Muscle layer of duodenum (tissue), 2 donors: ENCODE data around the gene PRKX.
"Not testable (repeated sequence)": the region's sequence is repeated elsewhere in the genome, so short reads cannot be mapped to it uniquely, and the experiment has no call there.

Experiments
- H3K27ac ChIP-seq: one replicate; pipeline ENCODE4 v1.7.0; 2013; ENCODE audit warnings: mild to moderate bottlenecking, low read length
- H3K27me3 ChIP-seq: one replicate; pipeline ENCODE4 v1.7.0; 2013; ENCODE audit warnings: low read depth, mild to moderate bottlenecking, control low read depth, low read length
- H3K36me3 ChIP-seq, 2 donors: one replicate each; pipeline ENCODE4 v1.7.0; 2013; ENCODE audit warnings: low read length in 2 of 2, control low read depth in 1 of 2, mild to moderate bottlenecking in 1 of 2; ENCODE audit not compliant: insufficient read depth in 2 of 2, control insufficient read depth in 1 of 2
- H3K4me1 ChIP-seq, 2 donors: one replicate each; pipeline ENCODE4 v1.7.0; 2013; ENCODE audit warnings: low read length in 2 of 2, mild to moderate bottlenecking in 2 of 2, control low read depth in 1 of 2, moderate library complexity in 1 of 2; ENCODE audit not compliant: insufficient read depth in 2 of 2, control insufficient read depth in 1 of 2
- H3K4me3 ChIP-seq, 2 donors: one replicate each; pipeline ENCODE4 v1.7.0; 2013; ENCODE audit warnings: low read length in 2 of 2, low read depth in 1 of 2, mild to moderate bottlenecking in 1 of 2
- H3K9me3 ChIP-seq, 2 donors: one replicate each; pipeline ENCODE4 v1.7.0; 2013; ENCODE audit warnings: low read length in 2 of 2, control low read depth in 1 of 2, mild to moderate bottlenecking in 1 of 2; ENCODE audit not compliant: control insufficient read depth in 1 of 2
- donor health status: healthy.

The PRKX gene

DNA sequence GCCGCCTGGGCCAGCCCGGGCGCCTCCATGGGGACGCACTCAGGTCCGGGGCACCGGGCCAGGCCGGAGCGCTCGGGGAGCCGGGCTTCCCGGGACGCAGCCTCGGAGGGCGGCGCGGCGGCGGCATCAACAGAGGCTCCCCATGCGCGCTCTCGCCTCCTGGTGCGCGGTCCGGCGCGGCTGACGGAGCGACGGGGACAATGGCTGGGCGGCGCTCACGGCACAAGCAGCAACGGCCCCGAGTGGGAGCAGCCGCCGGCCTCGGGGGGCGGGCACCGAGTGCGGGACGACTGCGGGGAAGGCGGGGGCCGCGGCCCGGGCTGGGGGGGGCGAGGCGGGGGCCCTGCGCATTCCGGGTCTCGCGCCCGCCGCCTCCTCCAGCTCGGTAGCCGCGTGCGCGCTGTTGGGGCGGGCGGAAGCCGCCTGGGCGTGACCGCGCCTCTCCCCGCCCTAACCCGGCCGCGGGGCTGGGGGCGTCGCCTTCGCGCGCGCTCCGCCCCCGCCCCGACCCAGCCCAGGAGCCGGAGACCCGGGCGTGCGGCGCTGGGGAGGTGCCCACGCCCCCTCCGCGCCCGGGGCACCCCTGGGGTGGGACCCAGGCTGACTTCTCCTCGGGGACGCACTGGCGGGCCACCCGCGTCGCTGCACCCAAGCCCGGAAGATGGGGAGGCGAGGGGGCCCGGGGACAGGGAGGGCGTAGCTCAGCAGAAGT lies at the start of gene PRKX:
Gene PRKX, minus strand, starts transcription at position 425 of the 712 bp plus-strand sequence. Its CDS starts 396 bp downstream, at position 29.
- H3K4me1 ChIP-seq: no peaks in the 10 kb centered on the region
- H3K9me3 ChIP-seq: no peaks in the 10 kb centered on the region
- H3K27ac ChIP-seq: no peak within 1 kb of the TSS
- H3K36me3 ChIP-seq: no peaks in the 10 kb centered on the region
- peak within 1 kb of the TSS; percentile 55 to 71 for H3K4me3 ChIP-seq
- no peaks in the 10 kb centered on the region for H3K27me3 ChIP-seq

DNA sequence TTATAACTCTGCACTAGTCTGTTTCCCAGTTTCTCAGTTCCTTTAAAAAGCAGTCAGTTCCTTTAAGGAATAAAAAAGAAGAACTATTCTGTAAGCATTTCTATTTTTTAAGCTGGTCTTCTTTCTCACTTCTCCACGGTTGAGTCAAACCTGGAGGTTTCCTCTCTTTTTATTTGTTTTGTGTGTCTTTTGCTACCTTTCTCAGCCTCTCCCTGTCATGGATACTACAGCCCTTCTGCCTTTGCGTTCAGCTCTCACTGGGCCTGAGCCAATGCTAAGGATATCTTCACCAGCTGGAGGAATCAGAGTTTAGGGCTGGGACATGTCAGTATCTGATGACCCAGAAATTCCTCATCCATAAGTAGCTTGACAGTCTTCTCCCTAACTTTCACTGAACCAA lies 49.7 kb upstream of the PRKX start:
- Histone ChIP-seq H3K27me3 (no peaks in the 10 kb centered on the region), H3K36me3 (no peaks in the 10 kb centered on the region), H3K4me1 (no peaks in the 10 kb centered on the region), H3K9me3 (no peaks in the 10 kb centered on the region), H3K27ac (no peak overlapping the region), H3K4me3 (no peak overlapping the region)

DNA sequence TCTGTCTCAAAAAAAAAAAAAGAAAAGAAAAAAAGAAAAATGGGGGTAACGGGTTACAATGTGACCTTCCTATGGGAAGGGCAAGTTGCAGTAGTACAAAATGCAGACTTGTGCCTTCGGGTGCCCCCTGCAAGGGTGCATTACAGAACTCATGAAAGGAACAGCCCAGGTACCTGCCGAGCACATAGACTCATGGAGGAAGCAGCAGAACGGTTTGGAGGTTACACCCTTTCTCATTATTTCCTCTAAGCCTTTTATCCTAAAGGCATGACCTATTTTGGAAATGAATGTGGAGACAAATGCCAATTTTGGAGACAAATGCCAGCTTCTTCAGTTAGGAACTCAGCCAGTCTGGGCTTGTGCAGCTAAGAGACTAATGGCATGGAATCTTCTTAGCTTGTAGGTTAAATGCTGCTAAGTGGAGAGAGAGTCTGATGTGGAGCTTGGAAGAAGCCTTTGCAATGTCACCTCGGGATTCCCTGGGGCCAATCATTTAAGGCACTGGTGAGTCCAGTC lies 44.1 kb upstream of the PRKX start:
- no peak overlapping the region for H3K27ac ChIP-seq
- no peaks in the 10 kb centered on the region for H3K9me3 ChIP-seq
- H3K4me1 ChIP-seq: no peaks in the 10 kb centered on the region
- H3K27me3 ChIP-seq: no peaks in the 10 kb centered on the region
- H3K4me3 ChIP-seq: no peak overlapping the region
- no peaks in the 10 kb centered on the region for H3K36me3 ChIP-seq

DNA sequence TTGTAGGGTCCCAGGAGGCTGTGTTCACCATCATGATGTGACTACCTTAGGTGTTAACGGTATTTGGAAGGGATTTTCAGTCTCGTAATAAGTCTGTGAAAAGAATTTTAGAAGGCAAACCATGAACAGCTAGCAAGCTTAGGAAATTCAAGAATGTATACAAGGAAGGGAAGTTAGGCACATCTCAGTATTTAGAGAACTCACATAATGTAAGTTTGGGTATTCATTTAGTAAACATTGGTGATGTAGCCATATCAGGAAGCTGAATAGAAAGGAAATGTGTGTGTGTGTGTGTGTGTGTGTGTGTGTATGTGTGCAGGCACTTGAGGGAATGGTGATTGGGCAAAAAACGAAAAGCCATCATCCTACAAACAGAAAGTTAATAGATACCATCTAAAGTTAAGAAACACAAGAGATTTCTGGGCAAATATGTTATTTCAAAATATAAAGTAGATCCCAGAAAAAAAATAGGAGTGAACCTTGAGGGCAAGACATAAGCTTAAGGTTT lies 34.7 kb upstream of the PRKX start:
- Histone ChIP-seq H3K27ac (no peak overlapping the region), H3K4me3 (no peak overlapping the region), H3K36me3 (no peaks in the 10 kb centered on the region), H3K4me1 (no peaks in the 10 kb centered on the region), H3K9me3 (no peaks in the 10 kb centered on the region), H3K27me3 (no peaks in the 10 kb centered on the region)

DNA sequence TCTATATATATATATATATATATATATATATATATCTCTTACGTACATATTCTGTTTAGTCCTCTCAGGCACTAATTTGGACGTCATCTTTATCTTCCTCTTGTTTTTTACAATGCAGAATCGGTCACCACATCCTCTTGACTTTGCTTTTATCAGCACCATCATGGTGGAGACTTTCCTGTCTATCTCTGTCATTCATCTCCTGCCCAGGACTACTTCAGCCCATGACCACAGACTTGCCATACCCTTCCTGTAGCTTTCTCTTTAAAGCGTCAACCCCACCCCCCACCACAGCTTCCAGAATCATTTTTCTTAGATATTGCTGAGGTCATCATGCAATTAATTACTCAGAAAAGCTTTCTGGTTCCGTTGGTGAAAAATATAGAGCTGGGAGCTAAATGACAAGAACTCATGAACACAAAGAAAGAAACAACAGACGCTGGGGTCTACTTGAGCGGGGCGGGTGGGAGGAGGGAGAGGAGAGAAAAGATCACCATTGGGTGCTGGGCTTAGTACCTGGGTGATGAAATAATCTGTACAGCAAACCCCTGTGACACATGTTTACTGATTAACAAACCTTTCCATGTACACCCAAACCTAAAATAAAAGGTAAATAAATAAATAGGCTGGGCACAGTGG lies 30.5 kb upstream of the PRKX start:
- H3K27me3 ChIP-seq: no peaks in the 10 kb centered on the region
- no peak overlapping the region for H3K4me3 ChIP-seq
- H3K4me1 ChIP-seq: no peaks in the 10 kb centered on the region
- H3K27ac ChIP-seq: no peak overlapping the region
- no peaks in the 10 kb centered on the region for H3K36me3 ChIP-seq
- H3K9me3 ChIP-seq: no peaks in the 10 kb centered on the region

DNA sequence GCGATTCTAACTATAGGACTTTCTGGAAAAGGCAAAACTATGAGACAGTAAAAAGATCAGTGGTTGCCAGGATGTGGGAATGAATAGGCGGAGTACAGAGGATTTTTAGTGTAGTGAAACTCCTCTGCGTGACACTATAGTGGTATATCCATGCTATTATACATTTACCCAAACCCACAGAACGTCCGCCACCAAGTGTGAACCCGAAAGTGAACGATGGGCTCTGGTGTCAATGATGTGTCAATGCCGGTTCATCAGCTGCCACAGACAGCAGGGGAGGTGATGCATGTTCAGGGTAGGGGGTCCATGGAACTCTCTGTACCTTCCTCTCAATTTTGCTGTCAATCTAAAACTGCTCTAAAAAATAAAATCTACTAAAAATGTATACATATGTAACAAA lies 27.5 kb upstream of the PRKX start:
- H3K27me3 ChIP-seq, H3K4me1 ChIP-seq, H3K9me3 ChIP-seq, H3K36me3 ChIP-seq, H3K27ac ChIP-seq, H3K4me3 ChIP-seq: not testable (repeated sequence)

DNA sequence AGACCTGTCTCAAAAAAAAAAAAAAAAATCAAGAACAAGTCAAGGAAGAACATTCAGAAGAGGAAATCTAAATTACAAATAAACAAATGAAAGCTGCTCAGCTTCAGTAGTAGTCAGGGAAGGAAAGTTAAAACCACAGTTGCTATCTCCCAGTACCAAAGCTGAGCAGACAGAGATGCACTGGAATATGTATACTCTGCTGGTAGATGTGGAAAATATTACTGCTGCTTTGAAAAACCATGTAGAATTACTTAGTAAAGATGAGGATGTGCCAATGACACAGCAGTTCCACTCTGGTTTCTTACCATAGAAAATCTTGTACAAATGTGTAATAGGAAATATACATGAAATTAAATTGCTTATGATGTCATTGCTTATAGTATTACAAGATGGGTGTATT lies 25.1 kb upstream of the PRKX start:
- H3K27ac ChIP-seq: no peak overlapping the region
- no peaks in the 10 kb centered on the region for H3K36me3 ChIP-seq
- H3K9me3 ChIP-seq: no peaks in the 10 kb centered on the region
- no peak overlapping the region for H3K4me3 ChIP-seq
- no peaks in the 10 kb centered on the region for H3K4me1 ChIP-seq
- H3K27me3 ChIP-seq: no peaks in the 10 kb centered on the region

DNA sequence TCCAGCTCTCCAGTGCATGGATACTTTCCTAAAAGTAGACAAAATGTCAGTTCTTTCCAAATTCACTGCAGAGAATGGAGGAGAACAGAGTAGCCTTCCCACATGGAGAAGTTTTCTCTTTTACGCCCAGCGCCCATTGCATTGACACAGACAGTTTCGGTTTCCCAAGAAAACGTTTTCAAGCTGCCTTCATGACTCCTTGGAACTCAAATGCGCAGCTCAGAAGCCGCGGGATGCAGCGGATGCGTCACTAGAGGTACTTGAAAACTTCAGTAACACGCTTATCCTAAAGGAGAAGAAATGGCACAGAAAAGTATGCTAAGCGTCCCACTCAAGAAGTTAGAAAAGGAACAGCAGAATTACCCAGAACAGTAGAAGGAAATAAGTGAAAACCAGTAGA lies 23.1 kb upstream of the PRKX start:
- H3K27ac ChIP-seq, H3K36me3 ChIP-seq, H3K4me1 ChIP-seq, H3K4me3 ChIP-seq, H3K27me3 ChIP-seq, H3K9me3 ChIP-seq: not testable (repeated sequence)

DNA sequence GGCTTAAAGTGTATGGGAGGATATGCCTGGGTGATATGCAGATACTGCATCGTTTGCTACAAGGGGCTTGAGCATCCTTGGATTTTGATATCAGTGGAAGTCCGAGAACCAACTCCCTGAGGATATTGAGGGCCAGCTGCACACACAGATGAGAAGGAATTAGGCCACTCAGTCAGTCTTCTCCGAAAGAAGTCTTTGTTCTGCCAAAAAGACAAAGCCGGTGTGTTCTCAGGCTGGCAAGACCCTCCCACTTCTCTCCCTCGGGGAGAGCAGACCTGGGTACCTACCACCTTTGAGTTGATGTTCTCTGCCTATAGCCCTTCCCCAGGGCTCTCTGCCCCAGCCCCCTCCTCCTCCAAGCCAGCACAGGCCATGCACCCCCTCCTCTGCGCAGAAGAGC lies 22.4 kb upstream of the PRKX start:
- not testable (repeated sequence) for H3K27me3 ChIP-seq, H3K9me3 ChIP-seq, H3K4me1 ChIP-seq, H3K36me3 ChIP-seq, H3K4me3 ChIP-seq, H3K27ac ChIP-seq

DNA sequence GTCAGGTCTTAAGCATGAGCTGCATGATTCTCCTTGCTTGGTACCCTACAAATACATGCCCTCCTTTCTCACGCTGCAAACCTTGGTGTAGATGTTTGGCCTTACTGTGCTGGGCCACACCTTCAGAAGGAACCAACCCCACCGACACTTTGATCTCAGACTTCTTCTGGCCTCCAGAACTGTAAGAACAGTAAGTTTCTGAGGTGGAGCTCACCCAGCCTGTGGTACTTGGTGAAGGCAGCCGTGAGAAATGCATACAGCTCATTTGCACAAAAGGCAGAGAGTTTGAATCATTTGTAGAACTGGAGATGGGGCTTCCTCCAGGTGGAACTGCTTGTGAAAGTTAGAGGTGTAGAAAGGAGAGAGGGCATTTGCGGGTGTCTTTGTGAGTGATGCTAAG lies 21.0 kb upstream of the PRKX start:
- not testable (repeated sequence) for H3K4me3 ChIP-seq, H3K27me3 ChIP-seq, H3K27ac ChIP-seq, H3K36me3 ChIP-seq, H3K9me3 ChIP-seq, H3K4me1 ChIP-seq

DNA sequence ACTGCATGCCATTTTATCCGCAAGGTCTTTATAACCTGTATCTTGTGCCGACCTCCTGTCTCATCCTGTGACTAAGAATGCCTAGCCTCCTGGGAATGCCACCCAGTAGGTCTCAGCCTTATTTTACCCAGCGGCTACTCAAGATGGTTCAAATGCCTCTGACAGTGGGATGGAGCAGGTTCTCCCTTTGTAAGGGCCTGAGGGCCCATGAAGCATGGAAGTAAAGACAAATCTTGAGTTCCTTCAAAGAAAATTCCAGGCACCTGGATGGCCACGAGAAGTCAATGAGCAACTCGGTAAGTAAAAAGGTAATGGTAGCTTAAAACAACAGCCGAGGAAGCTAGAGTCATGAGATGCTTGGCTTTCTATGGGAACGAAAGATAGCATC lies 19.6 kb upstream of the PRKX start:
- no peaks in the 10 kb centered on the region for H3K27me3 ChIP-seq
- no peaks in the 10 kb centered on the region for H3K4me1 ChIP-seq
- H3K9me3 ChIP-seq: no peaks in the 10 kb centered on the region
- no peaks in the 10 kb centered on the region for H3K36me3 ChIP-seq
- H3K27ac ChIP-seq: no peak overlapping the region
- H3K4me3 ChIP-seq: no peak overlapping the region
